ENCODE measurements around the gene TRIM36. TPM values are rescaled to one million over a fixed set of nuclear protein-coding genes. Genes with fewer than 3 reads are reported as not detected.

The TRIM36 gene
- total and polyA plus RNA-seq, 10 of the 15 experiments (the other 5 are each of a cell fraction or from before 2014, with no cell fraction given) = 0.01 to 0.09 (median 0.07) TPM; not detected in 6

DNA sequence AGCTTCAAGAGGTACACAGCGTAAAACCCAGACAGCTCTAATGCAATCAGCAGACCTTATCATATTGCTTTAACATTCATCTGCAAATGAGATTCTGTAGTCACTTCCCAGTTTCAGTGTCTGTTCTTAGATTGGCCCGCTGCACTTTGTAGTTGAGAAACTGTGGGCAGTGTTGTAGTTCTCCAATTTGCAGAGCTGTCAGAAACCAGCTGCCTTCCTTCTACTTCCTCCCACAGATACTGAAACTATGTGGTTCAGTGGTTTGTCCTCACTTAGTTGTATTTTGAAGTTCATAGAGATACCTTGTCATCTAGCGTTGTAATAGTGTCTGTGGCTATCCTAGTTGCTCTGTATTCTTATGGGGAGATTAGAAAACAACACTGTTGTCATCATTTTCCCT is 39.6 kb upstream of the TRIM36 start (continued):
- TF ChIP-seq ZBTB33 (IDR thresholded peaks at IDR 0.05) (no peak), MEF2B (IDR thresholded peaks at IDR 0.05; ENCODE audit: partially characterized antibody, poor library complexity, severe bottlenecking) (peak; percentile 68), ZNF207 (IDR thresholded peaks at IDR 0.05; ENCODE audit: borderline replicate concordance) (no peak), KDM1A (IDR thresholded peaks at IDR 0.05; ENCODE audit: borderline replicate concordance) (no peak), PML (IDR thresholded peaks at IDR 0.05; ENCODE audit: low read length) (peak; percentile 49; the same call in 1 of the 2 replicates), MTA2 (IDR thresholded peaks at IDR 0.05; ENCODE audit: low read depth) (peak; percentile 97), RBBP5 (conservative IDR thresholded peaks at IDR 0.05) (no peak), NFXL1 (IDR thresholded peaks at IDR 0.05; ENCODE audit: borderline replicate concordance) (no peak), GABPA (IDR thresholded peaks at IDR 0.05; ENCODE audit: low read depth) (0 out of 2 replicates have a peak, but pooled peaks have one; percentile 31), RCOR1 (conservative IDR thresholded peaks at IDR 0.05; ENCODE audit: low read depth, low read length) (no peak), EP300 (IDR thresholded peaks at IDR 0.05; ENCODE audit: borderline replicate concordance in 1 of 2, control insufficient read depth in 1 of 2, low read depth in 2 of 2, low read length in 2 of 2) (peak; percentile 91 to 92), MTA3 (IDR thresholded peaks at IDR 0.05; ENCODE audit: borderline replicate concordance, low read length) (peak; percentile 74; the same call in 1 of the 2 replicates), SREBF2 (IDR thresholded peaks at IDR 0.05; ENCODE audit: low read length) (no peak), NRF1 (conservative IDR thresholded peaks at IDR 0.05; ENCODE audit: low read depth, low read length) (no peak), TCF3 (IDR thresholded peaks at IDR 0.05; ENCODE audit: borderline replicate concordance, insufficient read depth, low read depth, low read length) (peak; percentile 99), NR2C1 (IDR thresholded peaks at IDR 0.05) (no peak), FOS (IDR thresholded peaks at IDR 0.05; ENCODE audit: borderline replicate concordance, extremely low read depth, insufficient read length) (no peak), IKZF2 (IDR thresholded peaks at IDR 0.05) (peak; percentile 97 to 98), MYB (IDR thresholded peaks at IDR 0.05; ENCODE audit: borderline replicate concordance, low read depth, low read length) (no peak), STAT3 (IDR thresholded peaks at IDR 0.05; ENCODE audit: low read depth, low read length) (0 out of 2 replicates have a peak, but pooled peaks have one; percentile 83), PAX8 (IDR thresholded peaks at IDR 0.05) (no peak), ZNF687 (IDR thresholded peaks at IDR 0.05) (no peak), WRNIP1 (IDR thresholded peaks at IDR 0.05; ENCODE audit: borderline replicate concordance, low read depth, low read length) (no peak)
- TF ChIP-seq, protein P1, sequence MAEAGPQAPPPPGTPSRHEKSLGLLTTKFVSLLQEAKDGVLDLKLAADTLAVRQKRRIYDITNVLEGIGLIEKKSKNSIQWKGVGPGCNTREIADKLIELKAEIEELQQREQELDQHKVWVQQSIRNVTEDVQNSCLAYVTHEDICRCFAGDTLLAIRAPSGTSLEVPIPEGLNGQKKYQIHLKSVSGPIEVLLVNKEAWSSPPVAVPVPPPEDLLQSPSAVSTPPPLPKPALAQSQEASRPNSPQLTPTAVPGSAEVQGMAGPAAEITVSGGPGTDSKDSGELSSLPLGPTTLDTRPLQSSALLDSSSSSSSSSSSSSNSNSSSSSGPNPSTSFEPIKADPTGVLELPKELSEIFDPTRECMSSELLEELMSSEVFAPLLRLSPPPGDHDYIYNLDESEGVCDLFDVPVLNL (IDR thresholded peaks at IDR 0.05; ENCODE audit: low read depth, low read length) = no peak

All from GM12878 (cell line).